DOHH2 (cell line): Measurements from ENCODE around the gene DDX41.

Source experiments
- CTCF ChIP-seq: fragments of 200-600 bp; sonication (generic); IDR thresholded peaks from one replicate; pipeline ENCODE4 v1.5.1; 2014; ENCODE audit warnings: antibody characterized with exemption, mild to moderate bottlenecking, low read depth, low read length; ENCODE audit not compliant: poor library complexity, severe bottlenecking
- EZH2phosphoT487 ChIP-seq: fragments of 200-600 bp; sonication (generic); IDR thresholded peaks from 2 replicates; pipeline ENCODE4 v1.6.1; 2017; ENCODE audit warnings: borderline replicate concordance, mild to moderate bottlenecking, antibody characterized with exemption, low read length, moderate library complexity, mixed read lengths

- peak; percentile 13 for TF ChIP-seq CTCF
- TF ChIP-seq EZH2phosphoT487 = no peak
Observed at GRCh38 chr5:177520916-177521513, 4.3 kb upstream of the DDX41 start.
